ENCODE results near the gene UNC13B.

The UNC13B gene

GRCh38 chr9:35193762-35194161, 32.0 kb downstream of the UNC13B start:
- H3K27ac ChIP-seq (ENCODE audit: low read length) = no peak overlapping the region
- peaks cover 18% of the 10 kb centered on the region for H3K9me3 ChIP-seq (ENCODE audit: control insufficient read depth, low read depth, low read length)
- no peaks in the 10 kb centered on the region for H3K4me1 ChIP-seq (ENCODE audit: control insufficient read depth, low read depth, low read length)
- H3K27me3 ChIP-seq (ENCODE audit: control insufficient read depth, insufficient read depth, low read length) = no peaks in the 10 kb centered on the region
- no peaks in the 10 kb centered on the region for H3K36me3 ChIP-seq (ENCODE audit: control insufficient read depth, low read depth, low read length)
- no peak overlapping the region for H3K9ac ChIP-seq (ENCODE audit: low read length)
- H3K4me3 ChIP-seq (ENCODE audit: low read length) = no peak overlapping the region

GRCh38 chr9:35195683-35196082, 33.9 kb downstream of the UNC13B start:
- H3K9me3 ChIP-seq (ENCODE audit: control insufficient read depth, low read depth, low read length) = peaks cover 18% of the 10 kb centered on the region
- H3K27ac ChIP-seq (ENCODE audit: low read length) = no peak overlapping the region
- H3K4me1 ChIP-seq (ENCODE audit: control insufficient read depth, low read depth, low read length) = no peaks in the 10 kb centered on the region
- H3K36me3 ChIP-seq (ENCODE audit: control insufficient read depth, low read depth, low read length) = no peaks in the 10 kb centered on the region
- H3K4me3 ChIP-seq (ENCODE audit: low read length) = no peak overlapping the region
- H3K27me3 ChIP-seq (ENCODE audit: control insufficient read depth, insufficient read depth, low read length) = no peaks in the 10 kb centered on the region
- no peak overlapping the region for H3K9ac ChIP-seq (ENCODE audit: low read length)

GRCh38 chr9:35198191-35198590, 36.4 kb downstream of the UNC13B start:
- Histone ChIP-seq H3K4me3 (ENCODE audit: low read length) (no peak overlapping the region), H3K36me3 (ENCODE audit: control insufficient read depth, low read depth, low read length) (no peaks in the 10 kb centered on the region), H3K27me3 (ENCODE audit: control insufficient read depth, insufficient read depth, low read length) (no peaks in the 10 kb centered on the region), H3K4me1 (ENCODE audit: control insufficient read depth, low read depth, low read length) (no peaks in the 10 kb centered on the region), H3K27ac (ENCODE audit: low read length) (no peak overlapping the region), H3K9me3 (ENCODE audit: control insufficient read depth, low read depth, low read length) (peaks cover 9% of the 10 kb centered on the region), H3K9ac (ENCODE audit: low read length) (no peak overlapping the region)

- Histone ChIP-seq H3K9ac (ENCODE audit: low read length) (no peak overlapping the region), H3K4me3 (ENCODE audit: low read length) (no peak overlapping the region), H3K27me3 (ENCODE audit: control insufficient read depth, insufficient read depth, low read length) (no peaks in the 10 kb centered on the region), H3K9me3 (ENCODE audit: control insufficient read depth, low read depth, low read length) (peaks cover 11% of the 10 kb centered on the region), H3K4me1 (ENCODE audit: control insufficient read depth, low read depth, low read length) (no peaks in the 10 kb centered on the region), H3K27ac (ENCODE audit: low read length) (no peak overlapping the region), H3K36me3 (ENCODE audit: control insufficient read depth, low read depth, low read length) (no peaks in the 10 kb centered on the region)
Observed at GRCh38 chr9:35203528-35203927, 41.7 kb downstream of the UNC13B start.

- Histone ChIP-seq H3K36me3 (ENCODE audit: control insufficient read depth, low read depth, low read length) (no peaks in the 10 kb centered on the region), H3K27me3 (ENCODE audit: control insufficient read depth, insufficient read depth, low read length) (no peaks in the 10 kb centered on the region), H3K27ac (ENCODE audit: low read length) (no peak overlapping the region), H3K4me3 (ENCODE audit: low read length) (no peak overlapping the region), H3K4me1 (ENCODE audit: control insufficient read depth, low read depth, low read length) (no peaks in the 10 kb centered on the region), H3K9me3 (ENCODE audit: control insufficient read depth, low read depth, low read length) (peaks cover 11% of the 10 kb centered on the region), H3K9ac (ENCODE audit: low read length) (no peak overlapping the region)
Observed at GRCh38 chr9:35205340-35205739, 43.5 kb downstream of the UNC13B start.

GRCh38 chr9:35211854-35212253, 50.0 kb downstream of the UNC13B start:
- Histone ChIP-seq H3K4me3 (ENCODE audit: low read length) (no peak overlapping the region), H3K27ac (ENCODE audit: low read length) (no peak overlapping the region), H3K9ac (ENCODE audit: low read length) (no peak overlapping the region), H3K27me3 (ENCODE audit: control insufficient read depth, insufficient read depth, low read length) (no peaks in the 10 kb centered on the region), H3K4me1 (ENCODE audit: control insufficient read depth, low read depth, low read length) (no peaks in the 10 kb centered on the region), H3K9me3 (ENCODE audit: control insufficient read depth, low read depth, low read length) (no peaks in the 10 kb centered on the region), H3K36me3 (ENCODE audit: control insufficient read depth, low read depth, low read length) (no peaks in the 10 kb centered on the region)

- Histone ChIP-seq H3K4me1 (ENCODE audit: control insufficient read depth, low read depth, low read length) (no peaks in the 10 kb centered on the region), H3K9ac (ENCODE audit: low read length) (no peak overlapping the region), H3K4me3 (ENCODE audit: low read length) (no peak overlapping the region), H3K9me3 (ENCODE audit: control insufficient read depth, low read depth, low read length) (no peaks in the 10 kb centered on the region), H3K27me3 (ENCODE audit: control insufficient read depth, insufficient read depth, low read length) (no peaks in the 10 kb centered on the region), H3K27ac (ENCODE audit: low read length) (no peak overlapping the region), H3K36me3 (ENCODE audit: control insufficient read depth, low read depth, low read length) (no peaks in the 10 kb centered on the region)
Observed at GRCh38 chr9:35220659-35221338, 59.0 kb downstream of the UNC13B start.

GRCh38 chr9:35225677-35226076, 63.9 kb downstream of the UNC13B start:
- no peak overlapping the region for H3K9ac ChIP-seq (ENCODE audit: low read length)
- H3K9me3 ChIP-seq (ENCODE audit: control insufficient read depth, low read depth, low read length) = no peaks in the 10 kb centered on the region
- H3K27me3 ChIP-seq (ENCODE audit: control insufficient read depth, insufficient read depth, low read length) = no peaks in the 10 kb centered on the region
- H3K36me3 ChIP-seq (ENCODE audit: control insufficient read depth, low read depth, low read length) = no peaks in the 10 kb centered on the region
- no peak overlapping the region for H3K27ac ChIP-seq (ENCODE audit: low read length)
- H3K4me1 ChIP-seq (ENCODE audit: control insufficient read depth, low read depth, low read length) = no peaks in the 10 kb centered on the region
- no peak overlapping the region for H3K4me3 ChIP-seq (ENCODE audit: low read length)

GRCh38 chr9:35226651-35227050, 64.8 kb downstream of the UNC13B start:
- Histone ChIP-seq H3K36me3 (ENCODE audit: control insufficient read depth, low read depth, low read length) (no peaks in the 10 kb centered on the region), H3K4me1 (ENCODE audit: control insufficient read depth, low read depth, low read length) (no peaks in the 10 kb centered on the region), H3K9me3 (ENCODE audit: control insufficient read depth, low read depth, low read length) (no peaks in the 10 kb centered on the region), H3K9ac (ENCODE audit: low read length) (no peak overlapping the region), H3K27me3 (ENCODE audit: control insufficient read depth, insufficient read depth, low read length) (no peaks in the 10 kb centered on the region), H3K4me3 (ENCODE audit: low read length) (no peak overlapping the region), H3K27ac (ENCODE audit: low read length) (no peak overlapping the region)

- no peaks in the 10 kb centered on the region for H3K36me3 ChIP-seq (ENCODE audit: control insufficient read depth, low read depth, low read length)
- no peaks in the 10 kb centered on the region for H3K27me3 ChIP-seq (ENCODE audit: control insufficient read depth, insufficient read depth, low read length)
- no peaks in the 10 kb centered on the region for H3K4me1 ChIP-seq (ENCODE audit: control insufficient read depth, low read depth, low read length)
- no peak overlapping the region for H3K27ac ChIP-seq (ENCODE audit: low read length)
- H3K9me3 ChIP-seq (ENCODE audit: control insufficient read depth, low read depth, low read length) = no peaks in the 10 kb centered on the region
- no peak overlapping the region for H3K9ac ChIP-seq (ENCODE audit: low read length)
- no peak overlapping the region for H3K4me3 ChIP-seq (ENCODE audit: low read length)
Observed at GRCh38 chr9:35227284-35227683, 65.5 kb downstream of the UNC13B start.

GRCh38 chr9:35229066-35229778, 67.4 kb downstream of the UNC13B start:
- Histone ChIP-seq H3K27ac (ENCODE audit: low read length) (no peak overlapping the region), H3K4me1 (ENCODE audit: control insufficient read depth, low read depth, low read length) (no peaks in the 10 kb centered on the region), H3K4me3 (ENCODE audit: low read length) (no peak overlapping the region), H3K36me3 (ENCODE audit: control insufficient read depth, low read depth, low read length) (no peaks in the 10 kb centered on the region), H3K9me3 (ENCODE audit: control insufficient read depth, low read depth, low read length) (no peaks in the 10 kb centered on the region), H3K27me3 (ENCODE audit: control insufficient read depth, insufficient read depth, low read length) (no peaks in the 10 kb centered on the region), H3K9ac (ENCODE audit: low read length) (no peak overlapping the region)

GRCh38 chr9:35229779-35230143, 68.0 kb downstream of the UNC13B start:
- H3K4me3 ChIP-seq (ENCODE audit: low read length) = no peak overlapping the region
- H3K9me3 ChIP-seq (ENCODE audit: control insufficient read depth, low read depth, low read length) = no peaks in the 10 kb centered on the region
- H3K27ac ChIP-seq (ENCODE audit: low read length) = no peak overlapping the region
- no peaks in the 10 kb centered on the region for H3K36me3 ChIP-seq (ENCODE audit: control insufficient read depth, low read depth, low read length)
- no peak overlapping the region for H3K9ac ChIP-seq (ENCODE audit: low read length)
- no peaks in the 10 kb centered on the region for H3K4me1 ChIP-seq (ENCODE audit: control insufficient read depth, low read depth, low read length)
- H3K27me3 ChIP-seq (ENCODE audit: control insufficient read depth, insufficient read depth, low read length) = no peaks in the 10 kb centered on the region

Measured in iPS-18a (cell line).